ENCODE results near the gene NECTIN1.
A peak's percentile ranks its signal among the peaks of the same experiment; 100 is the strongest.

The NECTIN1 gene

GRCh38 chr11:119626197-119626841, 102.7 kb downstream of the NECTIN1 start:
- H3K27me3 Mint-ChIP-seq: peaks cover 39% of the 10 kb centered on the region
- intact Hi-C loops (cut with micrococcal nuclease): no loop called here
- peak overlapping the region; percentile 24 for H3K4me3 Mint-ChIP-seq
- H3K36me3 Mint-ChIP-seq (ENCODE audit: low read depth): no peaks in the 10 kb centered on the region
- no peaks in the 10 kb centered on the region for H3K9me3 Mint-ChIP-seq
- H3K4me1 Mint-ChIP-seq (ENCODE audit: low read depth): peaks cover 51% of the 10 kb centered on the region
- peak overlapping the region; percentile 77 for H3K27ac Mint-ChIP-seq

- no peak overlapping the region for H3K4me3 Mint-ChIP-seq
- intact Hi-C loops (cut with micrococcal nuclease): no loop called here
- peaks cover 49% of the 10 kb centered on the region for H3K4me1 Mint-ChIP-seq (ENCODE audit: low read depth)
- H3K36me3 Mint-ChIP-seq (ENCODE audit: low read depth): no peaks in the 10 kb centered on the region
- H3K27ac Mint-ChIP-seq: peak overlapping the region; percentile 77
- H3K27me3 Mint-ChIP-seq: peaks cover 36% of the 10 kb centered on the region
- no peaks in the 10 kb centered on the region for H3K9me3 Mint-ChIP-seq
Observed at GRCh38 chr11:119625206-119625978, 103.6 kb downstream of the NECTIN1 start.

GRCh38 chr11:119624629-119625028, 104.4 kb downstream of the NECTIN1 start:
- intact Hi-C loops (cut with micrococcal nuclease): no loop called here
- H3K27ac Mint-ChIP-seq: no peak overlapping the region
- H3K36me3 Mint-ChIP-seq (ENCODE audit: low read depth): no peaks in the 10 kb centered on the region
- H3K9me3 Mint-ChIP-seq: no peaks in the 10 kb centered on the region
- peaks cover 42% of the 10 kb centered on the region for H3K4me1 Mint-ChIP-seq (ENCODE audit: low read depth)
- H3K4me3 Mint-ChIP-seq: no peak overlapping the region
- H3K27me3 Mint-ChIP-seq: peaks cover 31% of the 10 kb centered on the region

- no peak overlapping the region for H3K4me3 Mint-ChIP-seq
- H3K4me1 Mint-ChIP-seq (ENCODE audit: low read depth): peaks cover 42% of the 10 kb centered on the region
- H3K9me3 Mint-ChIP-seq: no peaks in the 10 kb centered on the region
- peaks cover 28% of the 10 kb centered on the region for H3K27me3 Mint-ChIP-seq
- intact Hi-C loops (cut with micrococcal nuclease): no loop called here
- no peak overlapping the region for H3K27ac Mint-ChIP-seq
- no peaks in the 10 kb centered on the region for H3K36me3 Mint-ChIP-seq (ENCODE audit: low read depth)
Observed at GRCh38 chr11:119624102-119624615, 104.8 kb downstream of the NECTIN1 start.

- H3K27me3 Mint-ChIP-seq: peaks cover 25% of the 10 kb centered on the region
- H3K27ac Mint-ChIP-seq: peak overlapping the region; percentile 66
- intact Hi-C loops (cut with micrococcal nuclease): no loop called here
- H3K36me3 Mint-ChIP-seq (ENCODE audit: low read depth): no peaks in the 10 kb centered on the region
- no peaks in the 10 kb centered on the region for H3K9me3 Mint-ChIP-seq
- no peak overlapping the region for H3K4me3 Mint-ChIP-seq
- H3K4me1 Mint-ChIP-seq (ENCODE audit: low read depth): peaks cover 44% of the 10 kb centered on the region
Observed at GRCh38 chr11:119623682-119624081, 105.3 kb downstream of the NECTIN1 start.

- Mint-ChIP-seq H3K27me3 (peaks cover 17% of the 10 kb centered on the region), H3K9me3 (no peaks in the 10 kb centered on the region), H3K27ac (no peak overlapping the region), H3K4me3 (no peak overlapping the region), H3K4me1 (ENCODE audit: low read depth) (peaks cover 44% of the 10 kb centered on the region), H3K36me3 (ENCODE audit: low read depth) (no peaks in the 10 kb centered on the region)
- intact Hi-C loops (cut with micrococcal nuclease): no loop called here
Observed at GRCh38 chr11:119622454-119623143, 106.4 kb downstream of the NECTIN1 start.

GRCh38 chr11:119619665-119620064, 109.3 kb downstream of the NECTIN1 start:
- peaks cover 14% of the 10 kb centered on the region for H3K27me3 Mint-ChIP-seq
- intact Hi-C loops (cut with micrococcal nuclease): loop anchor here (2.0 to 5.0 kb wide), 2 partner anchors 35 to 92 kb away; no protein-coding TSS in a partner anchor
- peaks cover 49% of the 10 kb centered on the region for H3K4me1 Mint-ChIP-seq (ENCODE audit: low read depth)
- no peaks in the 10 kb centered on the region for H3K36me3 Mint-ChIP-seq (ENCODE audit: low read depth)
- no peak overlapping the region for H3K4me3 Mint-ChIP-seq
- H3K9me3 Mint-ChIP-seq: no peaks in the 10 kb centered on the region
- no peak overlapping the region for H3K27ac Mint-ChIP-seq

GRCh38 chr11:119618208-119618909, 110.6 kb downstream of the NECTIN1 start:
- peaks cover 50% of the 10 kb centered on the region for H3K4me1 Mint-ChIP-seq (ENCODE audit: low read depth)
- H3K9me3 Mint-ChIP-seq: no peaks in the 10 kb centered on the region
- intact Hi-C loops (cut with micrococcal nuclease): loop anchor here (2.0 to 5.0 kb wide), 2 partner anchors 34 to 91 kb away; no protein-coding TSS in a partner anchor
- H3K27ac Mint-ChIP-seq: peak overlapping the region; percentile 81
- H3K27me3 Mint-ChIP-seq: peaks cover 12% of the 10 kb centered on the region
- no peaks in the 10 kb centered on the region for H3K36me3 Mint-ChIP-seq (ENCODE audit: low read depth)
- H3K4me3 Mint-ChIP-seq: peak overlapping the region; percentile 20

GRCh38 chr11:119617340-119617713, 111.7 kb downstream of the NECTIN1 start:
- peaks cover 4% of the 10 kb centered on the region for H3K9me3 Mint-ChIP-seq
- peaks cover 15% of the 10 kb centered on the region for H3K27me3 Mint-ChIP-seq
- H3K27ac Mint-ChIP-seq: peak overlapping the region; percentile 81
- intact Hi-C loops (cut with micrococcal nuclease): loop anchor here (5.0 kb wide), 1 partner anchor 90 kb away; no protein-coding TSS in a partner anchor
- no peaks in the 10 kb centered on the region for H3K36me3 Mint-ChIP-seq (ENCODE audit: low read depth)
- no peak overlapping the region for H3K4me3 Mint-ChIP-seq
- peaks cover 47% of the 10 kb centered on the region for H3K4me1 Mint-ChIP-seq (ENCODE audit: low read depth)

GRCh38 chr11:119616586-119617339, 112.2 kb downstream of the NECTIN1 start:
- Mint-ChIP-seq H3K9me3 (peaks cover 9% of the 10 kb centered on the region), H3K4me3 (no peak overlapping the region), H3K27me3 (peaks cover 15% of the 10 kb centered on the region), H3K27ac (peak overlapping the region; percentile 81), H3K36me3 (ENCODE audit: low read depth) (no peaks in the 10 kb centered on the region), H3K4me1 (ENCODE audit: low read depth) (peaks cover 47% of the 10 kb centered on the region)
- intact Hi-C loops (cut with micrococcal nuclease): loop anchor here (5.0 kb wide), 1 partner anchor 89 kb away; no protein-coding TSS in a partner anchor

- Mint-ChIP-seq H3K9me3 (peaks cover 10% of the 10 kb centered on the region), H3K27ac (peak overlapping the region; percentile 81), H3K4me3 (no peak overlapping the region), H3K36me3 (ENCODE audit: low read depth) (no peaks in the 10 kb centered on the region), H3K4me1 (ENCODE audit: low read depth) (peaks cover 47% of the 10 kb centered on the region), H3K27me3 (peaks cover 15% of the 10 kb centered on the region)
- intact Hi-C loops (cut with micrococcal nuclease): loop anchor here (5.0 kb wide), 1 partner anchor 89 kb away; no protein-coding TSS in a partner anchor
Observed at GRCh38 chr11:119615882-119616196, 113.2 kb downstream of the NECTIN1 start.

- intact Hi-C loops (cut with micrococcal nuclease): loop anchor here (5.0 kb wide), 1 partner anchor 88 kb away; no protein-coding TSS in a partner anchor
- Mint-ChIP-seq H3K9me3 (peaks cover 10% of the 10 kb centered on the region), H3K36me3 (ENCODE audit: low read depth) (no peaks in the 10 kb centered on the region), H3K27ac (peak overlapping the region; percentile 81), H3K27me3 (peaks cover 15% of the 10 kb centered on the region), H3K4me3 (no peak overlapping the region), H3K4me1 (ENCODE audit: low read depth) (peaks cover 47% of the 10 kb centered on the region)
Observed at GRCh38 chr11:119615003-119615881, 113.8 kb downstream of the NECTIN1 start.

Measured in dendritic cell treated with granulocyte-macrophage colony-stimulating factor and Interleukin-4, amounts not matched to agents 40 ng/mL and 50 ng/mL, for 4 days (primary cell).